Renal cortex interstitium (tissue), 3 donors: ENCODE measurements around the gene PNPLA2. TPM values are rescaled to one million over a fixed set of nuclear protein-coding genes. Genes with fewer than 3 reads are reported as not detected.

Experiments
- polyA plus RNA-seq, 3 donors: library from polyadenylated mRNA; unstranded; fragments of 120-200 nt; gene quantifications; one replicate each; pipeline ENCODE4 v1.2.1, GENCODE V29; 2013; ENCODE audit not compliant: insufficient read length in 3 of 3

PNPLA2 gene
- polyA plus RNA-seq, 3 donors = 42.6 to 85.5 (median 65.5) TPM

Other genes starting within 250 kb of the PNPLA2 start
- 10 to 100 TPM; 18.6 to 27.7 (median 27.0) TPM for gene PHRF1, start 242.4 kb upstream of the PNPLA2 start, polyA plus RNA-seq
- gene IRF7, start 203.0 kb upstream of the PNPLA2 start, polyA plus RNA-seq = 10 to 100 TPM in 2 of 3 donors, 1 to 10 TPM in 1; 6.4 to 12.8 (median 10.1) TPM
- 10 to 100 TPM; 40.3 to 65.3 (median 40.7) TPM for gene CDHR5, start 194.0 kb upstream of the PNPLA2 start, polyA plus RNA-seq
- gene SCT, start 191.7 kb upstream of the PNPLA2 start, polyA plus RNA-seq = 1 to 10 TPM in 2 of 3 donors, under 1 TPM in 1; 0.93 to 2.8 (median 2.0) TPM
- gene DRD4, start 181.6 kb upstream of the PNPLA2 start, polyA plus RNA-seq = 1 to 10 TPM; 2.0 to 7.5 (median 4.0) TPM
- 10 to 100 TPM; 44.0 to 58.7 (median 57.1) TPM for gene DEAF1, start 123.7 kb upstream of the PNPLA2 start, polyA plus RNA-seq
- 10 to 100 TPM; 40.4 to 66.1 (median 43.3) TPM for gene TMEM80, start 123.1 kb upstream of the PNPLA2 start, polyA plus RNA-seq
- 100 to 1,000 TPM; 103 to 181 (median 129) TPM for gene EPS8L2, start 112.7 kb upstream of the PNPLA2 start, polyA plus RNA-seq
- gene TALDO1, start 71.5 kb upstream of the PNPLA2 start, polyA plus RNA-seq = 100 to 1,000 TPM; 115 to 135 (median 130) TPM
- 100 to 1,000 TPM in 1 of 3 donors, 10 to 100 TPM in 2; 53.7 to 103 (median 88.2) TPM for gene GATD1, start 41.4 kb upstream of the PNPLA2 start, polyA plus RNA-seq
- under 1 TPM; 0.37 to 0.70 (median 0.67) TPM for gene CEND1, start 28.8 kb upstream of the PNPLA2 start, polyA plus RNA-seq
- gene SLC25A22, start 20.6 kb upstream of the PNPLA2 start, polyA plus RNA-seq = 10 to 100 TPM; 12.2 to 21.7 (median 18.9) TPM
- gene PIDD1, start 13.7 kb upstream of the PNPLA2 start, polyA plus RNA-seq = 10 to 100 TPM in 1 of 3 donors, 1 to 10 TPM in 2; 6.3 to 13.4 (median 9.6) TPM
- gene RPLP2, start 8.9 kb upstream of the PNPLA2 start, polyA plus RNA-seq = 1,000 to 10,000 TPM in 2 of 3 donors, 100 to 1,000 TPM in 1; 848 to 1,190 (median 1,139) TPM
- 10 to 100 TPM; 10.3 to 19.4 (median 16.2) TPM for gene CRACR2B, start 9.0 kb downstream of the PNPLA2 start, polyA plus RNA-seq
- gene CD151, start 14.0 kb downstream of the PNPLA2 start, polyA plus RNA-seq = 100 to 1,000 TPM; 140 to 214 (median 206) TPM
- gene POLR2L, start 23.6 kb downstream of the PNPLA2 start, polyA plus RNA-seq = 100 to 1,000 TPM in 2 of 3 donors, 10 to 100 TPM in 1; 85.4 to 128 (median 123) TPM
- 10 to 100 TPM; 58.3 to 81.2 (median 78.9) TPM for gene TSPAN4, start 23.9 kb downstream of the PNPLA2 start, polyA plus RNA-seq
- 100 to 1,000 TPM in 2 of 3 donors, 10 to 100 TPM in 1; 100.0 to 125 (median 113) TPM for gene CHID1, start 91.9 kb downstream of the PNPLA2 start, polyA plus RNA-seq
- gene AP2A2, start 107.0 kb downstream of the PNPLA2 start, polyA plus RNA-seq = 100 to 1,000 TPM; 105 to 133 (median 108) TPM
- 10 to 100 TPM; 14.8 to 31.8 (median 17.0) TPM for gene MUC6, start 217.8 kb downstream of the PNPLA2 start, polyA plus RNA-seq